ENCODE data around the gene SNX2. TPM values are rescaled to one million over a fixed set of nuclear protein-coding genes. Genes with fewer than 3 reads are reported as not detected.

Gene SNX2
- total and polyA plus RNA-seq, 9 of the 15 experiments (the other 6 are each of a cell fraction or from before 2014, with no cell fraction given), result 35.2 to 86.0 (median 58.1) TPM

GRCh38 chr5:122772446-122772845 lies 2.4 kb upstream of the SNX2 start:
- H3K79me2 ChIP-seq (ENCODE audit: control insufficient read depth, insufficient read depth, low read length), result peaks cover 25% of the 10 kb centered on the region
- H2AFZ ChIP-seq (ENCODE audit: low read depth, low read length), result no peak overlapping the region
- H3K36me3 ChIP-seq (ENCODE audit: control insufficient read depth, insufficient read depth, low read length), result 0 out of 3 replicates have a peak, but pooled peaks cover 5% of the 10 kb centered on the region
- ChIA-PET CTCF (ENCODE audit: low intra/inter-chr PET ratio) (no interaction called here), POLR2A (interaction anchor here (0.5 to 1.0 kb wide), 4 partner anchors 9 to 75 kb away, joined by 3 to 4 read pairs (median 3); no protein-coding TSS in a partner anchor)
- H3K27ac ChIP-seq (ENCODE audit: extremely low read depth, low read depth, low read length), result no peak overlapping the region
- in situ Hi-C loops (cut with MboI), result no loop called here
- H3K4me3 ChIP-seq, result no peak overlapping the region
- H3K4me1 ChIP-seq (replicated peaks in 1 of 2; ENCODE audit: control insufficient read depth in 2 of 2, insufficient read depth in 2 of 2, low read length in 2 of 2), result no peaks in the 10 kb centered on the region; a peak in 3 of 5 replicates
- DNase-seq (ENCODE audit: extremely low read depth in 1 of 4, low spot score in 3 of 4) (no peak), FAIRE-seq (no peak), ATAC-seq (no peak)
- H3K4me2 ChIP-seq (ENCODE audit: insufficient read depth, low read length), result no peak overlapping the region
- H3K9me1 ChIP-seq (ENCODE audit: control insufficient read depth, insufficient read depth, low read length), result no peaks in the 10 kb centered on the region
- intact Hi-C loops (cut with micrococcal nuclease), result no loop called here
- WGBS (ENCODE audit: insufficient coverage, low coverage, missing lambda C conversion rate), result 23% methylated on average over 1 of the region's 1 CpG
- peaks cover 9 to 11% of the 10 kb centered on the region in 2 experiments; a peak in 3 of 5 replicates for H3K27me3 ChIP-seq (ENCODE audit: control insufficient read depth in 2 of 2, insufficient read depth in 2 of 2, low read length in 2 of 2)
- no peak overlapping the region for H3K9ac ChIP-seq (ENCODE audit: insufficient read depth in 1 of 2, low read depth in 2 of 2, low read length in 2 of 2)
- H4K20me1 ChIP-seq (replicated peaks; ENCODE audit: control insufficient read depth, insufficient read depth, low read length), result no peaks in the 10 kb centered on the region; the same call in 1 of the 2 replicates
- BruUV-seq (replicated peaks), result no TSS peak
- no peaks in the 10 kb centered on the region for H3K9me3 ChIP-seq (replicated peaks; ENCODE audit: control insufficient read depth, insufficient read depth, low read depth, low read length)
- TF ChIP-seq, protein P1, sequence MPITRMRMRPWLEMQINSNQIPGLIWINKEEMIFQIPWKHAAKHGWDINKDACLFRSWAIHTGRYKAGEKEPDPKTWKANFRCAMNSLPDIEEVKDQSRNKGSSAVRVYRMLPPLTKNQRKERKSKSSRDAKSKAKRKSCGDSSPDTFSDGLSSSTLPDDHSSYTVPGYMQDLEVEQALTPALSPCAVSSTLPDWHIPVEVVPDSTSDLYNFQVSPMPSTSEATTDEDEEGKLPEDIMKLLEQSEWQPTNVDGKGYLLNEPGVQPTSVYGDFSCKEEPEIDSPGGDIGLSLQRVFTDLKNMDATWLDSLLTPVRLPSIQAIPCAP (CRISPR knock-in tag; IDR thresholded peaks at IDR 0.05; ENCODE audit: borderline replicate concordance), result no peak
- TF ChIP-seq ZNF57 (CRISPR knock-in tag; IDR thresholded peaks at IDR 0.05) (no peak), KLF13 (tag; IDR thresholded peaks at IDR 0.05; ENCODE audit: borderline replicate concordance, low read depth) (no peak), GTF2E2 (tag; IDR thresholded peaks at IDR 0.05) (no peak), KLF6 (CRISPR knock-in tag; IDR thresholded peaks at IDR 0.05; ENCODE audit: borderline replicate concordance) (no peak), ZNF384 (IDR thresholded peaks at IDR 0.05; ENCODE audit: low read depth, low read length) (no peak), SIRT6 (IDR thresholded peaks at IDR 0.05; ENCODE audit: low read depth, low read length) (no peak), MITF (IDR thresholded peaks at IDR 0.05) (no peak), BMI1 (IDR thresholded peaks at IDR 0.05; ENCODE audit: low read length) (no peak), PHF8 (IDR thresholded peaks at IDR 0.05; ENCODE audit: borderline replicate concordance, low read length) (no peak), ATF7 (IDR thresholded peaks at IDR 0.05) (no peak), GABPB2 (CRISPR knock-in tag; conservative IDR thresholded peaks at IDR 0.05) (no peak), ZBTB43 (CRISPR knock-in tag; IDR thresholded peaks at IDR 0.05) (no peak), ATF1 (CRISPR knock-in tag; IDR thresholded peaks at IDR 0.05) (no peak), ATF1 (tag; IDR thresholded peaks at IDR 0.05) (no peak)

Data from K562 (cell line).